ENCODE measurements around the gene GALNT9. TPM values are rescaled to one million over a fixed set of nuclear protein-coding genes. Genes with fewer than 3 reads are reported as not detected.

GALNT9 gene
- 3.6 to 8.2 TPM (median 7.1 TPM) in 5 replicates for total RNA-seq (2022; extraction: Qiagen RNA extraction; ENCODE audit: low read depth)

DNA sequence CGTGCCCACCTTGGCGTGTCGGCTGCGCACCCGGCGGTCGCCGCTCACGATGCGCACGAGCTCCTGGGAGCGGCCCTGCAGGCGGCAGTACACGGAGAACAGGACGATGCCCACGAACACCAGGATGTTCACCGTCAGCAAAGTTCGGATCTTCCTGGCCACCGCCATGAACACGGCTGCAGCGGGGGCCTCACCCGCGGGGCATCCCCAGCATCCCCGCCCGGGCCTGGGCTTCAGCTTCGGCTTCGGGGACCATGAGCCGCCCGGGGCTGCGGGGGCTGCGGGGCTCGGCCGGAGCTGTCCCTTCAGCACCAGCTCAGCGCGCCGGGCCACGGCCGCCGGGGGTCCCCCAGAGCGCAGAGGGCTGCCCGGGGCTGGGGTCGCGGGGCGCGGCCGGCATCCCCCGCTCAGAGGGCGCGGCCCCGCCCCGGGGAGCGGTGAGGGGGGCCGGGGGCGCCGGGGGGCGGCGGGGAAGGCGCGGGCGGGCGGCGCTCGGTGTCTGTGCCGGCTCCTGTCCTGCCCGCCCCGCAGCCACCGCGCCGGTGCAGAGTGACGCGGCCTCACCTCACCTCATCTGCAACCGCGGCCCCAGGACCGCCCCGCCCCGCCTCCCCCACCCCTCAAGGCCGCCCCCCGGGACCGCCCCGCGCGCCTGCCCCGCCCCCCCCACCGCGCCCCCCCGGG lies at the start of gene GALNT9:
Gene GALNT9 (minus strand): TSS at position 554 of the 684 bp plus-strand sequence. CDS start 386 bp downstream, at position 168.

Other genes with a start within 250 kb of the GALNT9 start
- 23.5 to 32.3 TPM (median 29.3 TPM) in 5 replicates for gene DDX51, start 185.3 kb downstream of the GALNT9 start, total RNA-seq (2022; extraction: Qiagen RNA extraction; ENCODE audit: low read depth)
- 38.9 to 61.5 TPM (median 59.1 TPM) in 5 replicates for gene NOC4L, start 185.1 kb downstream of the GALNT9 start, total RNA-seq (2022; extraction: Qiagen RNA extraction; ENCODE audit: low read depth)
- 60.7 to 85.8 TPM (median 75.6 TPM) in 5 replicates for gene FBRSL1, start 160.6 kb upstream of the GALNT9 start, total RNA-seq (2022; extraction: Qiagen RNA extraction; ENCODE audit: low read depth)